Epithelial cell of proximal tubule (primary cell): Measurements from ENCODE around the gene CBFB. TPM values are rescaled to one million over a fixed set of nuclear protein-coding genes. Genes with fewer than 3 reads are reported as not detected.

Experiments used
- DNase-seq: peaks from one replicate; pipeline ENCODE4 v3.0.0-alpha.2; 2011; ENCODE audit warnings: low read depth
- H3K4me3 ChIP-seq: 2 replicates; pipeline ENCODE4 v1.5.1; 2011; ENCODE audit warnings: low read depth, mild to moderate bottlenecking, low read length
- total RNA-seq: library from RNA; depleted of rRNA; stranded (reverse); fragments of >200 nt; gene quantifications from 2 replicates; pipeline ENCODE4 v1.2.3, GENCODE V29; 2015
- TF ChIP-seq, protein P1 (sequence below): conservative IDR thresholded peaks from 2 replicates; pipeline ENCODE4 v1.5.1; 2012; ENCODE audit warnings: low read depth, mild to moderate bottlenecking, low read length

Gene CBFB
- total RNA-seq, 1 donor from 2014 or later = 178 TPM

DNA sequence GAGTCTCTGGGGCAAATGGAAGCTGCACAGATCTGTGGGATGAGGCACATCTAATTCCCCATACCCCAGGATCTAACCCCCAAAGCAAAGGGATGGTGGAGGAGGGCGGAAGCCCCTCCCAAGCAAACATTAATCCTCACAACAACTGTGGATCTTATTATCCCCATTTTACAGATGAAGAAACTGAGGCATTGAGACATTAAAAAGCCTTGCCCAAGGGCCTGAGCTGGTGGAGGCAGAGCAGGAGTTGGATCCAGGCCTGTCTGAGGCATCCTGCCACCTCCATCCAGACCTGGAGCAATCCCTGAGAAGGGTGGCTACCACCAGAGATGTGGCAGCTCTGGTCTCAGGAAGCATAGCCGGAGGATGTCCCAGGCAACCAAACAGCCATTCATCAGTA lies 17.7 kb upstream of the CBFB start:
- DNase-seq = no peak
- H3K4me3 ChIP-seq = no peak overlapping the region
- TF ChIP-seq, protein P1, sequence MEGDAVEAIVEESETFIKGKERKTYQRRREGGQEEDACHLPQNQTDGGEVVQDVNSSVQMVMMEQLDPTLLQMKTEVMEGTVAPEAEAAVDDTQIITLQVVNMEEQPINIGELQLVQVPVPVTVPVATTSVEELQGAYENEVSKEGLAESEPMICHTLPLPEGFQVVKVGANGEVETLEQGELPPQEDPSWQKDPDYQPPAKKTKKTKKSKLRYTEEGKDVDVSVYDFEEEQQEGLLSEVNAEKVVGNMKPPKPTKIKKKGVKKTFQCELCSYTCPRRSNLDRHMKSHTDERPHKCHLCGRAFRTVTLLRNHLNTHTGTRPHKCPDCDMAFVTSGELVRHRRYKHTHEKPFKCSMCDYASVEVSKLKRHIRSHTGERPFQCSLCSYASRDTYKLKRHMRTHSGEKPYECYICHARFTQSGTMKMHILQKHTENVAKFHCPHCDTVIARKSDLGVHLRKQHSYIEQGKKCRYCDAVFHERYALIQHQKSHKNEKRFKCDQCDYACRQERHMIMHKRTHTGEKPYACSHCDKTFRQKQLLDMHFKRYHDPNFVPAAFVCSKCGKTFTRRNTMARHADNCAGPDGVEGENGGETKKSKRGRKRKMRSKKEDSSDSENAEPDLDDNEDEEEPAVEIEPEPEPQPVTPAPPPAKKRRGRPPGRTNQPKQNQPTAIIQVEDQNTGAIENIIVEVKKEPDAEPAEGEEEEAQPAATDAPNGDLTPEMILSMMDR = no peak

DNA sequence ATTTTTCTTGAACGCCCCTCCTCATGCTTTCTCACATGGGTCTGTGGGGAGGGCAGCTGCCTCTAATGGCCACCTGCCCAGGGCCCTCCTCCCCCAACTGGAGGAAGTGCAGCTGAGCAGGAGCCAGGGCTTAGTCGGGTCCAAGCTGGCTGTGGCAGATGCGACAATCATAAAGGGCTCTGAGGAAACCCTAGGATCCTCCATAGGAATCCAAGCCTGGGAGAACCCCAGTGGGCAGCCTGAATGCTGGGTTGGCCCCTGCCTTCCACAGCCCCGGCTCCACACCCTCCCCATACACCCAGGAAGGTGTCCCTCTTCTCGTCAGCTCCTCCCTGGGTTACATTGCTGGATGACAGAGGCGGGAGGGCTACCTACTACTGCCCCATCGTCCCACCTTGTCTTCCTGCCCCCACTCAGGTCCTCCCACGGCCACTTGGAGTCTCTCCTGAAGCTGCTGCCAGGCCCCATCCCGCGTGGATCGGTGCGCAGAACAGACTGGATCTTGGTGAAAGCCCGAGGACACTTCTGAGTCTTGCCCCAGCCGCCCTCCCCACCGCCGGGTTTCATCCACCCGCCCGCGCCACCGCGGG lies 15.6 kb upstream of the CBFB start:
- TF ChIP-seq, protein P1 = no peak
- H3K4me3 ChIP-seq = peak overlapping the region; percentile 50
- DNase-seq = no peak

DNA sequence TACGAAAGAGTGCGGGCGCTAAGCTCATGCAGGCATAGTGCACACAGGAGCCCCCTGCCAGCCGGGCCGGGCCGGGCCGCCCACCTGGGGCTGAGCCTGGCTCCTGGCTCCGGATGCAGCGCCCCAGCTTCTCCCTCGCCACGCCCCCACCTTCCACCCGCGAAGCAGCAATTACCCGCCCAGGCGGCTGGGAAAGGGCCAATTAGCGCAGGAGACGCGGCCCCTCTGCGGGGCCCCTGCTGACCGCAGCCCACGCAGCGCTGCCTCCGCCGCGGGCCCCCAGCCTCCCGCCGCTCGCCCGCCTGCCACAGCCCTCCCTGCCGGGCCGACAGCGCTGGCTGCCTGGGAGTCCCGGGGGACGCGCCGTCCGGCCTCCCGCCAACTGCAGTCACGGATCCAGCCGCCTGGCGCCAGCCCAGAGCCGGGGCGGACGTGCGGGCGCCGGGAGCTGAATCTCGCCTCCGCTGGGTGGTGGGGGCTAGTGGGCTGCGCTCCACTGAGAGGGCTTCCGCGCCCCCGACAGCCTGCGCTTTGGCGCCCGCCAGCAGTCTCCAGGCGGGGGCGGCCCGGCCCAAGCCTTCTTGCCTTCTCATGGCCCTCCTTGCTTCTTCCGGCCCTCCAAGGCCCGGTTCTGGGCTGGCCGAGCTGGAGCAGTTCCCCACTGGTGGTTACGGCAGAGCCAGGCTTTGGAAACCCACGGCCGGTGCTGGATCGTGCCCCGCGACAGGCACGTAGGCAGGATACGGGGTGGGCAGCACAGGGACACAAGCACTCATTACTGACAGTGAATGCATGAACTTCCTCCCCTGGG lies 14.9 kb upstream of the CBFB start:
- TF ChIP-seq, protein P1 = peak; percentile 14
- peak overlapping the region; percentile 50 for H3K4me3 ChIP-seq
- no peak for DNase-seq

DNA sequence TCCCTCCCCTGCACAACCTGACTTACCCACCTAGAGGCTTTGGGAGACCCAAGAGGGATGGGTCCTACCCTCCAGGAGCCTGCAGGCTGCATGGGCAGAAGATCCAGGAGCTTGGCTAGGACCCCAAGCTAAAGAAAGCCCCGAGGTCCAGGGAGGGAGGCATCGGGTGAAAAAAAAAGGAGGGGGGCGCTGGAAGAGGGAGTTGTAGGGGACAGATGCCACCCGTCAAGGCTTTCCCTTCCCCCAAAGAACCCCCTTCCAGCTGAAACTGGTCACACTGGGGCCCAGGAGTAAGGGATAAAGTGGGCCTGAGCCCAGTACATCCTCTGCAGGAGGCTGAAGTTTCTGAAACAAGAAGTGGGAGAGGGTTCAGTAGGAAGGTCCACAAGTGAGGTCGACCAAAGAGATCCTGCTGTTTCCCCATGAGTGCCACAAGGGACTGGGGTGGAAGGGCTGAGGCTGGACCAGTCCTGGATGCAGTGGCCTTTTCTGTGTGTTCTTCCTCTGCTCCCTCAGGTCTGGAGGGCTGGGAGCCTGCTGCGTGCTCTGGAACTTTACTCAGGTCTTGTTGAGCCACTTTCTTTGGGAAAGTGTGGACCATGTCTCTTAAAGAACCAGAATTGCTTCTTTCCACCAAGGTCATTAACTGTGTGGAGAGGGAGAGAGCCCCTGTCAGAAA lies 14.2 kb upstream of the CBFB start:
- DNase-seq = no peak
- no peak overlapping the region for H3K4me3 ChIP-seq
- TF ChIP-seq, protein P1 = no peak

DNA sequence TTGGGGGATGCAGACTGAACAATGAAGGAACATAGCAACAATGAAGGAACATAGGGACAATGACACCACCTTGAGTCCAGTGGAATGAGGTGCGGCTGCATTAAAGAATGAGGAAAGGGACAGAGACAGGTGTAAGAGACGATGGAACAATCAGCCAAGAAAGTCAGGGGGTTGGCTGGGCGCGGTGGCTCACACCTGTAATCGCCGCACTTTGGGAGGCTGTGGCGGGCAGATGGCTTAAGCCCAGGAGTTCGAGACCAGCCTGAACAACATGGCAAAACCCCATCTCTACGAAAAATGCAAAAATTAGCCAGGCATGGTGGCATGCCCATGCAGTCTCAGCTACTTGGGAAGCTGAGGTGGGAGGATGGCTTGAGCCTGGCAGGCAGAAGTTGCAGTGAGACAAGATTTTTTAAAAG lies 13.6 kb upstream of the CBFB start:
- TF ChIP-seq, protein P1 = peak; percentile 56
- no peak for DNase-seq
- no peak overlapping the region for H3K4me3 ChIP-seq

DNA sequence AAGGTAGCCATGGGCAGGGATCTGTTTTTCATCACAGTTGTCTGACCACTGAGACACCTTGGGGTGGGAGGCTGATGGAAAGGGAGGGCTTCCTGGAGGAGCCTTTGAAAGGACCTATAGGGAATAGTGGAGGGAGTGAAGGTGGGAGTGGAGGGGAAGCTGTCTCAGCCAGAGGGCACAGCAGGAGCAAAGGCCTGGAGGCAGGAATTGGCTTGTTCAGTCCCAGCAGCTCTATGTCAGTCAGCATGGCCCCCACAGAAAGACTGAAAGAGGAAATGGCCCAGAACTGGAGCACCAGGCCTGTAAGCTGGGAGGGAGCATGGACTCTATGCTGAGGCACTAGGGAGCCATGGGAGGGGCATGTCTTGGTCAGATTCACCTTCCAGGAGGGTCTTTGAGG lies 12.8 kb upstream of the CBFB start:
- no peak for DNase-seq
- no peak overlapping the region for H3K4me3 ChIP-seq
- TF ChIP-seq, protein P1 = no peak
